Esophagus muscularis mucosa (tissue), 3 donors: ENCODE data around the gene PLA2R1.
"Not testable (repeated sequence)": the region's sequence is repeated elsewhere in the genome, so short reads cannot be mapped to it uniquely, and the experiment has no call there.

Experiments used
- POLR2A ChIP-seq: fragments of 450-650 bp; IDR thresholded peaks from one replicate; pipeline ENCODE4 v1.6.1; 2017; ENCODE audit warnings: antibody characterized with exemption, moderate library complexity, mild to moderate bottlenecking, low read depth
- POLR2AphosphoS5 ChIP-seq, 2 donors: sonication (generic); formaldehyde crosslinking; IDR thresholded peaks; one replicate each; pipeline ENCODE4 v1.6.1; 2017; ENCODE audit warnings: antibody characterized with exemption in 2 of 2
- TF ChIP-seq, protein P1 (sequence below), 3 experiments: fragments of 200-600 bp in 2 of 3; fragments of 450-650 bp in 1 of 3; sonication (generic) in 2 of 3; IDR thresholded peaks; one replicate each; pipeline ENCODE4 v1.5.1; 2017 to 2019; ENCODE audit warnings: antibody characterized with exemption in 3 of 3, mild to moderate bottlenecking in 2 of 3, moderate library complexity in 1 of 3

DNA sequence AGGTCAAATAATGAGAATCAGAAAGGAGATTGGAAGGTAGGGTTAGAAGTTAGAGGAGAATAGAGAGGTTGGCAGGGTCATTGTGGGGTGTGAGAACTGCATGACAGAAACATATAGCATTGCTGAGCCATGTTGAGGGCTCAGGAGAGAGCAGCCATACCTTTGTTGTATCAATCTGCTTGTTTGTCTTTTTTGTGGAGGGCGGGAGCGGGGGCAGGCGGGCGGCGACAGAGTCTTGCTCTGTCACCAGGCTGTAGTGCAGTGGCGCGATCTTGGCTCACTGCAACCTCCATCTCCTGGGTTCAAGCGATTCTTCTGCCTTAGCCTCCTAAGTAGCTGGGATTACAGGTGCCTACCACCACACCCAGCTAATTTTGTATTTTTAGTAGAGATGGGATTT is 23.8 kb downstream of the PLA2R1 start:
- TF ChIP-seq, protein P1, sequence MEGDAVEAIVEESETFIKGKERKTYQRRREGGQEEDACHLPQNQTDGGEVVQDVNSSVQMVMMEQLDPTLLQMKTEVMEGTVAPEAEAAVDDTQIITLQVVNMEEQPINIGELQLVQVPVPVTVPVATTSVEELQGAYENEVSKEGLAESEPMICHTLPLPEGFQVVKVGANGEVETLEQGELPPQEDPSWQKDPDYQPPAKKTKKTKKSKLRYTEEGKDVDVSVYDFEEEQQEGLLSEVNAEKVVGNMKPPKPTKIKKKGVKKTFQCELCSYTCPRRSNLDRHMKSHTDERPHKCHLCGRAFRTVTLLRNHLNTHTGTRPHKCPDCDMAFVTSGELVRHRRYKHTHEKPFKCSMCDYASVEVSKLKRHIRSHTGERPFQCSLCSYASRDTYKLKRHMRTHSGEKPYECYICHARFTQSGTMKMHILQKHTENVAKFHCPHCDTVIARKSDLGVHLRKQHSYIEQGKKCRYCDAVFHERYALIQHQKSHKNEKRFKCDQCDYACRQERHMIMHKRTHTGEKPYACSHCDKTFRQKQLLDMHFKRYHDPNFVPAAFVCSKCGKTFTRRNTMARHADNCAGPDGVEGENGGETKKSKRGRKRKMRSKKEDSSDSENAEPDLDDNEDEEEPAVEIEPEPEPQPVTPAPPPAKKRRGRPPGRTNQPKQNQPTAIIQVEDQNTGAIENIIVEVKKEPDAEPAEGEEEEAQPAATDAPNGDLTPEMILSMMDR (IDR thresholded peaks at IDR 0.05), result not testable (repeated sequence)
- TF ChIP-seq POLR2AphosphoS5 (IDR thresholded peaks at IDR 0.05); POLR2A: not testable (repeated sequence)
